AG09319 (cell line): ENCODE results near the gene LRP5.
"Not testable (repeated sequence)": the region's sequence is repeated elsewhere in the genome, so short reads cannot be mapped to it uniquely, and the experiment has no call there.

Experiments
- DNase-seq: peaks from one replicate; pipeline ENCODE4 v3.0.0-alpha.2; 2010; ENCODE audit warnings: low read depth; ENCODE audit errors: extremely low read depth
- TF ChIP-seq, protein P1 (sequence below): IDR thresholded peaks from 2 replicates; pipeline ENCODE4 v1.5.1; 2011; ENCODE audit warnings: low read depth, mild to moderate bottlenecking, inconsistent platforms, low read length, moderate library complexity

Gene LRP5

DNA sequence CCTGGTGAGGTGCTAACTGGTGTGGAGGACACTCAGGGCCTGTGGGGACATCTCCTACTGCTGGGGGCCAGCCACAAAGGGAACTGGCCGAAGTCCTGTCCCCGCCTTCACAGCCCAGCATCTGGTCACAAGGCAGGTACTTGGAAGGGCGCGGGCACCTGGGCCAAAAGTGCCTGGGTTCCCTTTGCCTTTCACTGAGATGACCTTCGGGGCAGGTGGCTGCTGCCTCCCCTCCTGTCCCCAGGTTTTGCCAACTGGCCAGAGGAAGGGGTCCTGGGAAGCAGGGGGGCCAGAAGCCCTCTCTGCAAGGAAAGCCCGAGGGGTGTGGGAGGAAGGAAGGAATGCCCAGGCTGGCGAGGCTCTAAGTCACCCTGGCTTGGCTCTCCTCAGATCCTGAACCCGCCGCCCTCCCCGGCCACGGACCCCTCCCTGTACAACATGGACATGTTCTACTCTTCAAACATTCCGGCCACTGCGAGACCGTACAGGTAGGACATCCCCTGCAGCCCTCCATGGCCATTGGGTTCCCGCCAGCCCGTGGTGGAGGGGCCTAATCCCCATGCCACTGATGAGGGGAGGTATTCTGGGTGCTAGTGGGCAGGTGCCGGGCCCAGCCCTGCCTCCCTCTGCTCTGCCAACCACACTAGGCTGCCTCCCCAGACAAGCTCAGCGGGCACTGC is 133.8 kb downstream of the LRP5 start:
- TF ChIP-seq, protein P1, sequence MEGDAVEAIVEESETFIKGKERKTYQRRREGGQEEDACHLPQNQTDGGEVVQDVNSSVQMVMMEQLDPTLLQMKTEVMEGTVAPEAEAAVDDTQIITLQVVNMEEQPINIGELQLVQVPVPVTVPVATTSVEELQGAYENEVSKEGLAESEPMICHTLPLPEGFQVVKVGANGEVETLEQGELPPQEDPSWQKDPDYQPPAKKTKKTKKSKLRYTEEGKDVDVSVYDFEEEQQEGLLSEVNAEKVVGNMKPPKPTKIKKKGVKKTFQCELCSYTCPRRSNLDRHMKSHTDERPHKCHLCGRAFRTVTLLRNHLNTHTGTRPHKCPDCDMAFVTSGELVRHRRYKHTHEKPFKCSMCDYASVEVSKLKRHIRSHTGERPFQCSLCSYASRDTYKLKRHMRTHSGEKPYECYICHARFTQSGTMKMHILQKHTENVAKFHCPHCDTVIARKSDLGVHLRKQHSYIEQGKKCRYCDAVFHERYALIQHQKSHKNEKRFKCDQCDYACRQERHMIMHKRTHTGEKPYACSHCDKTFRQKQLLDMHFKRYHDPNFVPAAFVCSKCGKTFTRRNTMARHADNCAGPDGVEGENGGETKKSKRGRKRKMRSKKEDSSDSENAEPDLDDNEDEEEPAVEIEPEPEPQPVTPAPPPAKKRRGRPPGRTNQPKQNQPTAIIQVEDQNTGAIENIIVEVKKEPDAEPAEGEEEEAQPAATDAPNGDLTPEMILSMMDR: no peak

DNA sequence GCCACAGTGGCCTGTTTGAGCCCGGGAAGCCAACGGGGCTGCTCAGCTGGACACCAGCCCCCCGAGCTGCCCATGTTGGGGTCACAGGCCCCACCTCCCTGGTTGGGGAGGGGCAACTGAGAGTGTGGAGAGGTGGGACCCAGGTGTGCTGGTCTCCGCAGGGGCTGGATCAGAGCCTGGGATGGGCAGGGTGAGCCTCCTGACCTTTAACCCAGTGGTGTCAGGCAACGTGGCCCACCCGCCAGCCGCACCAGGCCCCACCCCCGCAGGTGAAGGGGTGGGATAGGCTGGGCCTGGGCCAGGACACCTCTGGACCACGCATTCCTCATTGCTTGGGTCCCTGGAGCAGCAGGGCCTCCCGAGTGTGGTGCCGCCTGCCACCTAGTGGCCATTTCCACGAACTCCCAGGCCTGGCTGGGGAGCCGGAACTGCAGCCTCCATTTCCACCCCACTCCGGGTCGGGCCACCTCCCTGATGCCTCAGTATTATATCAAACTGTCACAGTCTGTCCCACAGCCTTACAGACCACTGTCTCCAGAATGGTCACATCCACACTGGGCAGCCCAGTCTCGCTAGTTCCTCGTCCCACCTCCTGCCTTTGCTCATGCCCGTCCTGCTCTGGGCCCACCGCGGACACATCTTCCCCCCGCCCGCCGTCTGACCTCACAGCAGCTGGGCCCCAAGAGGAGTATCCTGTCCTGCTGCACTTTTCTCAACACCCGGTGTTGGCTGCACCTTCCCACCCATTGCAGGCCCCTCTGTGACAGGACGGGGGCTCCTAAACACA is 134.8 kb downstream of the LRP5 start:
- no peak for DNase-seq
- TF ChIP-seq, protein P1: peak; percentile 90

More for the DNA sequence above, 133.8 kb downstream of the LRP5 start:
- DNase-seq: no peak

DNA sequence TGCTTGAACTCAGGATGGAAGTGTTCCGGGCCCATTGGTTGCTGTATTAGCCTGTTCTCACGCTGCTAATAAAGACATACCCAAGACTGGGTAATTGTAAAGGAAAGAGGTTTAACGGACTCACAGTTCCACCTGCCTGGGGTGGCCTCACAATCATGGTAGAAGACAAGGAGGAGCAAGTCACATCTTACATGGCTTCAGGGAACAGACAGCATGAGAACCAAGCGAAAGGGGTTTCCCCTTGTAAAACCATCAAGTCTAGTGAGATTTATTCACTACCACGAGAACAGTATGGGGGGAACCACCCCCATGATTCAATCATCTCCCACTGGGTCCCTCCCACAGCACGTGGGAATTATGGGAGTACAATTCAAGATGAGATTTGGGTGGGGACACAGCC is 135.5 kb downstream of the LRP5 start:
- not testable (repeated sequence) for DNase-seq

DNA sequence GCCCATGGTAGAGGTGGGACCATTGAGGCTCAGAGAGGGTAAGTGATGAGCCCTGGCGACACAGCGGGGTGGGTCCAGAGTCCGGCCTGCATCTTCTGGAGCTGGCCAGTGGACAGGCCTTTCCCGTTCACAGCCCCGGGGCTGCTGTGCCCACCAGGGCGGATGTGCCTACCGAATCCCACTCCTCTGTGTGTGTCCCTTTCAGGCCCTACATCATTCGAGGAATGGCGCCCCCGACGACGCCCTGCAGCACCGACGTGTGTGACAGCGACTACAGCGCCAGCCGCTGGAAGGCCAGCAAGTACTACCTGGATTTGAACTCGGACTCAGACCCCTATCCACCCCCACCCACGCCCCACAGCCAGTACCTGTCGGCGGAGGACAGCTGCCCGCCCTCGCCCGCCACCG is 136.2 kb downstream of the LRP5 start:
- TF ChIP-seq, protein P1: no peak
- no peak for DNase-seq

DNA sequence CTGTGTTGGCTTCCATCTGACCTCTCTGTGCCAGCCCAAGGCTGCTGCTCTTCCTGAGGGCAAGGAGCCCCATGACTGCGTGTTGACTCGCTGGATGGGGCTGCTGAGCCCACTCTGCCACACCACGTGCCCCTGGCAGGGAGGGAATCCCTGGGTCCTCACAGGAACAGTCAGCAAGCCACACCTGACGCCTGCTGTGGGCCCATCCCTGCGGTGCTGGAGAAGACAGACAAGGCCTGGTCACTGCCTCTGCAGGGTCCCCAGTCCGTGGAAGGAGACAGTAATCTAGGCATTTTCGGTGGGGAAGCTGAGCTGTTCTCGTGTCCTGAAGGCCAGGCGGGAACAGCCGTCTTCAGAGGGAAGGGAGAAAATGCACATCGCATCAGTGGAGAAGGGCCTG is 137.6 kb downstream of the LRP5 start:
- TF ChIP-seq, protein P1: no peak
- DNase-seq: no peak

DNA sequence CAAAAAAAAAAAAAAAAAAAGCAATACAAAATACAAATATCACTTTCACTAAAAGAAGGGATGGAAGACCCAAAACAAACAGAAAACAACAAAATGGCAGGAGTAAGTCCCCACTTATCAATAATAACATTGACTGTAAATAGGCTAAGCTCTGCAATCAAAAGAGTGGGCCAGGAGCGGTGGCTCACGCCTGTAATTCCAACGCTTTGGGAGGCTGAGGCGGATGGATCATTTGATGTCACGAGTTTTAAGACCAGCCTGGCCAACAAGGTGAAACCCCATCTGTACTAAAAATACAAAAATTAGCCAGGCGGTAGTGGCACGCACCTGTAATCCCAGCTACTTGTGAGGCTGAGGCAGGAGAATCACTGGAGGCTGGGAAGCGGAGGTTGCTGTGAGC is 138.3 kb downstream of the LRP5 start:
- TF ChIP-seq, protein P1: no peak
- no peak for DNase-seq

DNA sequence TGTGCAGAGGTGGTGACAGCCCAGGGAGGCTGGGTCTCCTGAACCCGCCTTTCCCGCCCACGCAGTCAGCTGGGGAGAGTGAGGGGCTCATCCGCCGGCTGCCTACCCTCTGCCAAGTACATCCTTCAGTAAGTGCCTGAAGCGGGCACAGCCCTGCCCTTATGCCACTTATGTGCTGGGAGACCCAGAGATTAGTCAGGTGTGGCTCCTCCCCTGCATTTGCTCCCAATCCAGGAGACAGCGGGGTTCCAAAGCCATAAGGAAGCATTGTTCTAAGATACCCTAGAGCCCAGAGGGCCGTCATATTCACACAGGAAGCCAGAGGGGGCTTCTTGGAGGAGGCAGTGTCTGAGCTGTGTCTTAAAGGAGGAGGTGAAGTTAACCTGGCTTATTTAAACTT is 142.4 kb downstream of the LRP5 start:
- DNase-seq: no peak
- TF ChIP-seq, protein P1: no peak
